ENCODE measurements around the gene ARSJ.

Gene ARSJ

GRCh38 chr4:113888006-113888405 lies 91.4 kb downstream of the ARSJ start:
- no peak for DNase-seq

DNA sequence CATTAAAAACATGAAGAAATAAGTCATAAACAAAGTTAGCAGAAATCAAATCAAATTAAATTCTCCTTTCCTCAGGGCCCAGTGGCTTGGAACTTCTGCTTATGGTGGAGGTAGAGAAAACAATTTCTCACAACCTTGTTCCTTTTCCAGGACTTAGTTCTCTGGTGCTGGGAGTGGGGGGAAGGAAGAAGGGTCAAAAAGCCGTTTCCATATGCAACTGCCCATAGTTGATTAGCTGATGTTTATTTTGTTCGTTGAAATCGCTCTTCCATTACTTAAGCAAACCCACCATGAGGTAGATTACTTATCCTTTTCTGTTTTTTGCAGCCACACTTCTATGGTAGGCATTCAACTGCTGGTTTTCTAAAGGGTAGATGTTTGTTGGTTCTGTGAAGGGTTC lies 94.2 kb downstream of the ARSJ start:
- no peak for DNase-seq

- no peak for DNase-seq
Observed at GRCh38 chr4:113884655-113885054, 94.8 kb downstream of the ARSJ start.

GRCh38 chr4:113882668-113883067 lies 96.8 kb downstream of the ARSJ start:
- no peak for DNase-seq

- DNase-seq: no peak
Observed at GRCh38 chr4:113881256-113881655, 98.2 kb downstream of the ARSJ start.

- no peak for DNase-seq
Observed at GRCh38 chr4:113880240-113881028, 99.0 kb downstream of the ARSJ start.

DNA sequence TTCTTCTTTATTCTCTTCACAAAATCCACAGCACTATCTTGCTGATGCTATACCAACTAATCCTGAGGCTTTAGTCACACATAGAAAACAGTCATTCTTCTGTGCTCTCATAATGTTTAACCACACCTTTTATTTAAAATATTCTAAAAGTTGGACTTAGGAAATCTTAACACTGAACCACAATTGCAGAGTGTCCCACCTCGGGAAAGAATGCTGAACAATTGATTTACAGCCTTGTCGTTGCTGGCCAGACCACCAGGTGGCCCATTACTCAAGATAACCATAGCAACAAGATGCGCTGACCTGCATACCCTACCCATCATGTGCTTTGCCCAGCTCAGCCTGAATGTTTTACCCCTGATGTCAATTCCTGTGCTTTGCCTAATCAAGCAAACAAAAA lies 100.8 kb downstream of the ARSJ start:
- DNase-seq: no peak

DNA sequence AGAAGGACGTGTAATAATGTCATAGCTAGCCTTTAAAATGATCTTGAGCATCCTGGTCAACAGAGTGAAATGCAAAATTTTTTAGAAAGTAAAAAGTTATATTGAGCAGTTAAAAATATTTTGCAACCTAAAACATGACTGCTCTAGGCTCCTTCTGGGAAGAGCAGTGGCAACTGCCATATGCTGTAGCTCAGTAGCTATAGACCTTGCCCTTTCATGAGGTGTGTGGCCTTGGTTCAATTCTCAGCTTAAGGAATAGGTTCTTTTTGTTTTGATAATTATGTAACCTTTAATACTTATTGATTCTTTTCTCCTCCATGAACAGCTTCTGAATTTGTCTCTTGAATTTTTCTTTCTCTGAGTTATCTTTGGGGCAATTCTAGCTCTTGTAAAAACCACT lies 105.0 kb downstream of the ARSJ start:
- no peak for DNase-seq

DNA sequence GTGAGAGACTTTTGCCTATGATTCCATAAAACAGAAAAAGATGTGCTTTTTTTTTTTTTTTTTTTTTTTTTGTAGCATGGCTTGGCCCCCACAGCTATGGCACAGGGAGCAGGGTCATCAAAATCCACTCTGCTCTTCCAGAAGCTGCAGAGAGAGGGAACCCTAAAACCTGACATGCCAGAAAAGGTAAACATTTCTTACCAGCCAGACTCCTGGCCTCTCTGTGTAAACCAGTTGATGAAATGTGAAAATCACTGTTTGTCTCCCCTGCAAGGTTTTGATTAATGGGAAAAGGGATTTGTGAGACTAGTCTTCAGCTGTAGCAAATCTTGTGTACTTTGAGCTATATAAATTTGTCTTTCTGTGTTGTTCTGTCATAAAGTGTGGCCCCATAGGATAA lies 105.9 kb downstream of the ARSJ start:
- no peak for DNase-seq

- DNase-seq: no peak
Observed at GRCh38 chr4:113872426-113873260, 106.8 kb downstream of the ARSJ start.

DNA sequence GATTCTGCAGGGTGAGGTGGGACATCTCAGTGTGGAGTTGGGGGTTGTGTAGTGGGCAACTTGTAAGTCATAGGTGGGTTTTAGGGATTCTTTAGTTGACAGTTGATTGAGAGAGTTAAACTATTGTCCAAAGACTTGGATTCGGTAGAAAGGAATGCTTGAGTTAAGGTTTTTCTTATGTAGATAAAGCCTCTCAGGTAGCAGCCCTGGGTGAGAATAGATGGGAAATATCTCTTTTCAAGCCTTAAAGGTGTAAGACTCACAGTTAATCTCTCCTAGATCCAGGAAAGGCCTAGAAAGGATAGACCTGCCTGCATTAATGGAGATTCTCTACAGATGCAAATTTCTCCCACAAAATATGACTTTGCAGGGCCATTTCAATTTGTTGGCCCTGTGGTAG lies 108.4 kb downstream of the ARSJ start:
- DNase-seq: no peak

GRCh38 chr4:113869743-113870375 lies 109.6 kb downstream of the ARSJ start:
- no peak for DNase-seq

- DNase-seq: no peak
Observed at GRCh38 chr4:113866611-113867010, 112.8 kb downstream of the ARSJ start.

DNA sequence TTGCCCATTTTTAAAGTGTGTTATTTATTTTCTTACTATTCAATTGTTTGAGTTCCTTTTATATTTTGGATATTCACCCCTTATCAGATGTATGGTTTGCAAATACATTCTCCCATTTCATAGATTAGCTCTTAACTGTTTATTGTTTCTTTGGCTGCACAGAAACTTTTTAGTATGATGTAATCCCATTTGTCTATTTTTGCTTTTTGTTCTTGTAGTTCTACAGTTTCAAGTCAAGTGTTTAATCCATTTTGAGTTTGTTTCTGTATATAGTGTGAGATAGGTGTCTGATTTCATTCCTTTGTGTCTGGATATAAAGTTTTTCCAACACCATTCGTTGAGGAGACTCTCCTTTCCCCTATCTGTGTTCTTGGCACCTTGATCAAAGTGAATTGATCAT lies 120.5 kb downstream of the ARSJ start:
- DNase-seq: no peak

- no peak for DNase-seq
Observed at GRCh38 chr4:113851816-113852215, 127.6 kb downstream of the ARSJ start.

All from GF-D8 (cell line).